SHP77 (cell line): ENCODE measurements around the gene ZIC1.

ENCODE experiments used
- DNase-seq, 2 experiments: peaks; one replicate each; lab custom pipeline; 2025; lab: John Stamatoyannopoulos, UW

Gene ZIC1

GRCh38 chr3:147395899-147396711 lies 13.1 kb upstream of the ZIC1 start:
- DNase-seq: no peak

GRCh38 chr3:147396712-147397046 lies 12.5 kb upstream of the ZIC1 start:
- no peak for DNase-seq

GRCh38 chr3:147397155-147397874 lies 11.8 kb upstream of the ZIC1 start:
- DNase-seq: no peak

DNA sequence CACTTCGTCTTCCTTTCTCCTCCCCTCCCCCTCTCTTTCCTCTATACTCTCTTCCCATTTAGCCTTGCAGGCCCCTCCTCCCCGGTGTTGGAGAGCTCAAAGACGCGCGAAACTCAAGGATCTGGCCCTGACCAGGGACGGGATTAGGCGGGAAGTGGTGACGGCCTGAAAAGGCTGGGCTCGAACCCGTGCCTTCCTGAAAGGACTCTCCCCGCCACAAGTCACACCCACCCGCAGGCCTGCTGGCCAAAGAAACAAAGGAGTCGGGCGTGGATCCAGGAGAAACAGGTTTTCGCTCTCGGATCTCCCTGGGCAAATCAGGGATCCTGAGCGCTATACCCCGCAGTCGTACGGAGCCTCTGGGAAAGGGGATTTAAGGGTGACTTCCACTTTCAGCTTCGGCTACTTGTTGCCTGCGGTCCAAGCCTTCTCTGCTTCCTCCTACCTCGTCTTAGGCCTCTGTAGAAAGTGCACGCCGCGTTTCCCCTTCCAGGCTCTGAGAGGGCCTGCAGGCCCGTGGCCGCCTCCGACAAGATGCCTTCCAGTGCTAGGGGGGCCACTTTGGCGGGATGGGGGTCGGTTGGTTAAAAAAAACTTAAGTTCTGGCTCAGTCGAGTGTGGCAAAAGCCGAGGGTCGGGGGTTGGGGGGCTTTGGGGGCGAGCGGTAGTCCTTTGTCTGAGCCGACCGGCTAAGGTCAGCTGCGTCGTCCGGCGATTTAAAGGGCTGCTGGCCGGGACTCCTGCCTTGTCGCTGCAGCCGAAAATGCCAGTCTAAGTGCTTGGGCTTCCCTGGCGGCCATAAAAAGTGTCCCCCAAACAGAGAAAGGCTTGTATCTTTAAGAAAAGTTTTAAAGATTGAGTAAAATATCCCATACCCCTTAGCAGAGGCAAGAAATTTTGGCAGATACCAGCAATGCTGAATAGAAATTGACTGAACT lies 11.0 kb upstream of the ZIC1 start:
- DNase-seq: no peak

DNA sequence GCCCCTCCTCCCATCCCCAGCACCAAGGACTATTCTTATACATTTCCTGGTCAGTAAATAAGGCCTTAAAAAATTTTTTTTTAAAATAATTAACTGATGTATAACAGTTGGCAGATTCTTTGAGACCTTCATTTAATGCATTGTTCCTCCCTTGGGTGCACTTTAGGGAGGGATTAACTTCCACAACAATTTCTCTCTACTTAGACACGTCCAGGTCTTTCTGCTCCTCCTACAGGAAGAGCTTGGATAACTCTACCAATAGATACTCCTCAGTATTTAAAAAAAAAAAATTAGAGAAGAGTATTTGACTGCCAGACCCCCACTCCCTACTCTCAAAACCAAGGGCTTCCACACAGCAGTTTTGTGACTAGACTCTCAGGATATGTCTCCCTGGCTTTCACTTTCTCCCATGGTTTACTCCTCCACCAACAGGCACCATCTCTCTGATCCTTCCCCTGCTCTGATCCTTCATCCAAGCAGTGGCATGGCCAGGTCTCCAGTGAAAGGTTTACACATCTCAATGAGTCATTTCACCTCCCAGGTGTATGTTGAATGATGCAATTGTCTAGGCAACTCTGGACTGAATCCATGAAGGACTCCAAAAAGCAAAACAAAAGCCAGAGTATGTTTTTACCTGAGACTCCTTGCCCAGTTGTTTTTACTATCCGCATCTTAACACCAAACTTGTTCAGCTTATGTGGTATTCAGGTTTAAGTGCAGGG lies 10.2 kb upstream of the ZIC1 start:
- no peak for DNase-seq

- no peak for DNase-seq
These were observed 9.1 kb upstream of the ZIC1 start for GRCh38 chr3:147400111-147400510.

GRCh38 chr3:147400999-147401398 lies 8.2 kb upstream of the ZIC1 start:
- no peak for DNase-seq

DNA sequence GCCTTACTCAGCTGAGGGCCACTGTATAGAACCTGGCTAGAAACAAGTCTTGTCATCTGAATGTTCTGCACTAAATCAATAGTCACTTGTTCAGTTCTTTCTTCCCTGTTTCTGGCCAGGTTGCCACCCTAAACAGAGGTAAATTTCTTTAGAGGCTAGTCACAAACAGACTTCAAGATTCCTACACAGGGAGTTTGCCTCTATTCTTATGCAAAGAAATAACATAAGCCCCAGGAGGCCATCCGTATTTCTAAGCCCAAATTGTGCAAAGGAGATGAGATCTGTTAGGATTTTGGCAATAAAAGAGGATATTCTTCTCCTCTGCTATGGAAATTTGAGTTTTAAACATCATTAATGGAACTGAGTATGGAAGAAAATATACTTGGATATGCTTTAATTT lies 7.7 kb upstream of the ZIC1 start:
- DNase-seq: no peak

- DNase-seq: no peak
These were observed 7.0 kb upstream of the ZIC1 start for GRCh38 chr3:147402159-147402558.

DNA sequence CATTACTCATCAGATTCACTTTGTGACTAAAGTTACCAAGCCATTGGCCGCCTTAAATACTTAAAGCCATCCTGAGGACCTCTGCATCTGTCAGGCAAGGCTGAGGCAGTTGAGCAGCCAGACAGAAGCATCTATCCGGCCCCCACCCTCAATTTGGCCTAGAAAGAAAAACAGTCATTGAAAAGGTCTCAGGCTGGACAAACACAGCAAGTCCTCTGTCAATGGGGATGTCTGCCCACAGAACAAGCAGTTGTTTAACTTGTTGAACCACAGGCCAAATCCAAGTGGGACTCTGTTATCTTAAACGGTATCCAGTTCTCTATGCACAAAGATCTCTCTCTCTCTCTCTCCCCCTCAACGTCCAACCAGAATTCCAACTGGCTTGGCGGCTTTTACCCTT lies 5.7 kb upstream of the ZIC1 start:
- DNase-seq: no peak

GRCh38 chr3:147404000-147404799 lies 5.0 kb upstream of the ZIC1 start:
- no peak for DNase-seq

- DNase-seq: no peak
These were observed 4.3 kb upstream of the ZIC1 start for GRCh38 chr3:147404800-147405230.

DNA sequence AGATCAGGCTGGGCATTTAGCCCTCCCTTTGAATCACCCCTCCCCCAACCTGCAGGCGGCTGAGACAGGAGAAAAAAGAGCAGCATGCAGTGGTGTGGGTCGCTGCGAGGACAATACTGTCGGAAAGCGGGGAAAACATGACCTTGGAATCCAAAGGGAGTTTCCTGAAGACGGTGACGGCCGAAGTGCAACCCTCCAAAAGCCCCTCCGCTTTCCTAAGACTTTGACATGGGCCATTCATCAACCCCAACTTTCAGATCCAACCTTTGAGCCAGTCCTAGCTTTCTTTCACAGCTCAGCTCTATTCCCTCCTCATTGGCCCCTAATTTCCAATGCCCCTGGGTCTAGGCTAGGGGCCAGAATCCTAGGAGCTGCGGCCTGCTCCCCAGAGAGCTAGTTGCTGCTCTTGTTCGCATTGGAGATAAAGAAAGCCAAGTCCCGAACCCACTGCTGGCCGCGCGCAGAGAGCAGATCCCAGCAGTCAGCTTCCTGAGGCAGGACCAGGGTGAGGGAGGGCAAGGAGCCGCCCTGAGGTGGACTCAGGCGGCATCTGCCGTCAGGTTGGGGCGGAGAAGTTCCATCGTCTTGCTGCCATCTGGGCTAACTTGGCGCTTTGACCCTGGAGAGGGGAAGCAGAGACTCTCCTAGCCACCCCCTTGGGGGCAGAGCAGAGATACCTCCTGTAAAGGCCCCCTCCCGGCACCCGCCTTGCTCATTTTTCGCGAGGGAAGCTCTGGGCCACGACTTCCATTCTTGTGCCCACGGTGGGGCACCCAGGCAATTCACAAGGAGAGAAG lies 3.7 kb upstream of the ZIC1 start:
- DNase-seq: no peak

- no peak for DNase-seq
These were observed 2.9 kb upstream of the ZIC1 start, which contains the start of gene ZIC4 for GRCh38 chr3:147406028-147406931. Gene ZIC4, minus strand, starts transcription at chr3:147406543. Its CDS starts 3,746 bp downstream, at chr3:147402797.

GRCh38 chr3:147407114-147407497 lies 2.1 kb upstream of the ZIC1 start:
- no peak for DNase-seq

DNA sequence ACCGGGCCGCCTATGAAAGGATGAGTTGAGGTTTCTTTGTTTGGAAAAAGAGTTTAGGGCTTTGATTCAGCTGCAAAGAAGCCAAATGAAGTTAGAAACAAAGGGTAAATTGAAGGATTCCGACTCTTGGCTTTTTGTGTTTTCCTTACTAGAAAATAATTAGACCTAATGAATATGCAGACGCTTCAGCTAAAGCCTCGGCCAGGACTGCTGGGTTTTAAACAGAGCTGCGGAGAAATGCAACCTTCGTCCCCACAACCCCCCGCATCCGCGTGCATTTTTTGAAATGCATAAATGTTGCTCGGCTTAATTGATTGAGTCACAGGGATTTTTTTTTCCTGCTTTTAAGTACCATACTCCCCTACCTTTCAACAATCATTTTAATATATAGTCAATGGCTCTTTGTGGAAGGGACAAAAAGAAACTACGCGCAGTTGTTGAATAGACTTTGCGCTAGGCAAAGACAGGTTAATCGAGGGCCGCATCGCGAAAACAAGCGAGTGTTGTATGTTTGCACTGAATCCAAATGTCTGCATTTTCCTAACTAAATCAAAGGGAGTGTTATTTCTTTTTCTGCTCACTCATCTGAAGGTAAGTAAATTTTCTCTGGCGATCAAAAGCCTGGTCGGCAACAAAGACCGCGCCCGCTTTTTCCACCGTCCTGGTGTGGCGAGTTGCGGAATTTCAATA lies 1.5 kb upstream of the ZIC1 start:
- DNase-seq: no peak

DNA sequence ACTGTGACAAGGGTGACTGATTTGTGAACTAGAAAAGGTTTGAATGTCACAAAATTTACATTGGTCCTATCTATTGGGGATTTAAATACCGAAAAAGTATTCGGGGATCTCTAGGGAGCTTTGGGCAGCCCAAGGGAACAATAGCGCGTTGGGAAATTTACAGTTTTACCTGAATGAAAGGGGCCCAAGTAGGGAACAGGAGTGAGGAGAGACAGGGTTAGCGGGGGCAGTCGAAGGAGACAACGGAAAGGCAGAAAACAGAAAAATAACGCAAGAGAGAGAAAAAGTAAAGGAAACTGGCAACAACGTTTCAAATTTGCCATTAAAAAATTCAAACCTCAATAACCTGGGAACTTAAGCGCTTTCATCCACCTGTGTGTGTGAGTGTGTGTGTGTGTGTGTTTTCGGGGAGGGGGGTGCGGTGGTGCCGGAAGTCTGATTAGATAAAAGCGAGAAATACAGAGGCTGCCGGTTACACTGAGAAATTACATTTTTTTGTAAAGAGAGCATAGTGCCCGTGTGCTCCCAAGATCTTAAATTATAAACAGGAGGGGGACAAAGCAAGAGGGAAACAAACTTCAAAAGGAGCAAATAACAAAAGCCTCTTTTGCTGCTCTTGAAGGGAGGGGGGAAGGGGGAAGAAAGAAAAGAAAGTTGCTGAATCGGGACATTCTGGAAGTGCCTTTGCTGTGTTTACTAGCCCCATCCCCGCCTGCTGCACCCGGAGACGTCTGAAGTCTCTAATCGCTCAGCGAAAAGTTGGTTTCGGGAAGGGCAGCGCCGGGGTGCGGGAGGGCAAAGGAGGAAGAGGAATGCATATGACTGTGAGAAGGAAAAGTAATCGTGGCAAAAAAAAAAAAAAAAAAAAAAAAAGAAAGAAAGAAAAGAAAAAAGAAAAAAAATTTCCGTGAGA lies 721 bp upstream of the ZIC1 start:
- no peak for DNase-seq
